ENCODE measurements around the gene RNF11. TPM values are rescaled to one million over a fixed set of nuclear protein-coding genes. Genes with fewer than 3 reads are reported as not detected.

Gene RNF11
- polyA plus RNA-seq, 1 donor from 2014 or later = 210 TPM

DNA sequence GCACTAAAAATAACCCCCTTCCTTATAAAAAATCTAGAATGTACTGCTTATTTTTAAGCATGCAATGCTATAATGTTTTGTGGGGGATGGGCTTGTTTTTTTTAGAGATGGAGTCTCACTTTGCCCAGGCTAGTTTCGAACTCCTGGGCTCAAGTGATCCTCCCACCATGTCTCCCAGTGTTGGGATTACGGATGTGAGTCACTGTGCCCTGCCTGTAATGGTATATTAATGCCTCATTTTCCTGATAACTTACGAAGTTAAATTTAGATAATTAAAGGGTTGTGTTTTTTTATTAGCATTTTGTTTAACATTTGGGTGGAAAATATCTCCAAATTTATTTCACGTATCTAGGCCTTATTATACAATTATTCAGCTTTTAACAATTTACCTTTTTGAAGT, 6.5 kb downstream of the RNF11 start:
- no peak for TF ChIP-seq EP300 (conservative IDR thresholded peaks at IDR 0.05; ENCODE audit: poor library complexity, severe bottlenecking)
- TF ChIP-seq MXI1 (conservative IDR thresholded peaks at IDR 0.05; ENCODE audit: poor library complexity, severe bottlenecking) = no peak
- TF ChIP-seq EZH2 (IDR thresholded peaks at IDR 0.05; ENCODE audit: borderline replicate concordance, insufficient read depth, low read length, poor library complexity, severe bottlenecking) = no peak
- TF ChIP-seq RAD21 (conservative IDR thresholded peaks at IDR 0.05) = no peak
- no peak for TF ChIP-seq POLR2AphosphoS5 (IDR thresholded peaks at IDR 0.05)
- TF ChIP-seq, protein P1, sequence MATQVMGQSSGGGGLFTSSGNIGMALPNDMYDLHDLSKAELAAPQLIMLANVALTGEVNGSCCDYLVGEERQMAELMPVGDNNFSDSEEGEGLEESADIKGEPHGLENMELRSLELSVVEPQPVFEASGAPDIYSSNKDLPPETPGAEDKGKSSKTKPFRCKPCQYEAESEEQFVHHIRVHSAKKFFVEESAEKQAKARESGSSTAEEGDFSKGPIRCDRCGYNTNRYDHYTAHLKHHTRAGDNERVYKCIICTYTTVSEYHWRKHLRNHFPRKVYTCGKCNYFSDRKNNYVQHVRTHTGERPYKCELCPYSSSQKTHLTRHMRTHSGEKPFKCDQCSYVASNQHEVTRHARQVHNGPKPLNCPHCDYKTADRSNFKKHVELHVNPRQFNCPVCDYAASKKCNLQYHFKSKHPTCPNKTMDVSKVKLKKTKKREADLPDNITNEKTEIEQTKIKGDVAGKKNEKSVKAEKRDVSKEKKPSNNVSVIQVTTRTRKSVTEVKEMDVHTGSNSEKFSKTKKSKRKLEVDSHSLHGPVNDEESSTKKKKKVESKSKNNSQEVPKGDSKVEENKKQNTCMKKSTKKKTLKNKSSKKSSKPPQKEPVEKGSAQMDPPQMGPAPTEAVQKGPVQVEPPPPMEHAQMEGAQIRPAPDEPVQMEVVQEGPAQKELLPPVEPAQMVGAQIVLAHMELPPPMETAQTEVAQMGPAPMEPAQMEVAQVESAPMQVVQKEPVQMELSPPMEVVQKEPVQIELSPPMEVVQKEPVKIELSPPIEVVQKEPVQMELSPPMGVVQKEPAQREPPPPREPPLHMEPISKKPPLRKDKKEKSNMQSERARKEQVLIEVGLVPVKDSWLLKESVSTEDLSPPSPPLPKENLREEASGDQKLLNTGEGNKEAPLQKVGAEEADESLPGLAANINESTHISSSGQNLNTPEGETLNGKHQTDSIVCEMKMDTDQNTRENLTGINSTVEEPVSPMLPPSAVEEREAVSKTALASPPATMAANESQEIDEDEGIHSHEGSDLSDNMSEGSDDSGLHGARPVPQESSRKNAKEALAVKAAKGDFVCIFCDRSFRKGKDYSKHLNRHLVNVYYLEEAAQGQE (IDR thresholded peaks at IDR 0.05; ENCODE audit: borderline replicate concordance) = no peak
- no peak for TF ChIP-seq TAF1 (IDR thresholded peaks at IDR 0.05; ENCODE audit: low read depth)
- TF ChIP-seq, protein P2, sequence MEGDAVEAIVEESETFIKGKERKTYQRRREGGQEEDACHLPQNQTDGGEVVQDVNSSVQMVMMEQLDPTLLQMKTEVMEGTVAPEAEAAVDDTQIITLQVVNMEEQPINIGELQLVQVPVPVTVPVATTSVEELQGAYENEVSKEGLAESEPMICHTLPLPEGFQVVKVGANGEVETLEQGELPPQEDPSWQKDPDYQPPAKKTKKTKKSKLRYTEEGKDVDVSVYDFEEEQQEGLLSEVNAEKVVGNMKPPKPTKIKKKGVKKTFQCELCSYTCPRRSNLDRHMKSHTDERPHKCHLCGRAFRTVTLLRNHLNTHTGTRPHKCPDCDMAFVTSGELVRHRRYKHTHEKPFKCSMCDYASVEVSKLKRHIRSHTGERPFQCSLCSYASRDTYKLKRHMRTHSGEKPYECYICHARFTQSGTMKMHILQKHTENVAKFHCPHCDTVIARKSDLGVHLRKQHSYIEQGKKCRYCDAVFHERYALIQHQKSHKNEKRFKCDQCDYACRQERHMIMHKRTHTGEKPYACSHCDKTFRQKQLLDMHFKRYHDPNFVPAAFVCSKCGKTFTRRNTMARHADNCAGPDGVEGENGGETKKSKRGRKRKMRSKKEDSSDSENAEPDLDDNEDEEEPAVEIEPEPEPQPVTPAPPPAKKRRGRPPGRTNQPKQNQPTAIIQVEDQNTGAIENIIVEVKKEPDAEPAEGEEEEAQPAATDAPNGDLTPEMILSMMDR (IDR thresholded peaks at IDR 0.05; ENCODE audit: poor library complexity, severe bottlenecking) = no peak
- TF ChIP-seq SMC3 (conservative IDR thresholded peaks at IDR 0.05; ENCODE audit: poor library complexity) = no peak
- H3K79me2 ChIP-seq (replicated peaks; ENCODE audit: insufficient read depth, low read length) = peaks cover 91% of the 10 kb centered on the region
- H3K4me2 ChIP-seq (ENCODE audit: low read length) = no peak overlapping the region
- H3K9me3 ChIP-seq (ENCODE audit: low read length) = no peaks in the 10 kb centered on the region
- H4K20me1 ChIP-seq (ENCODE audit: insufficient read depth) = peaks cover 10% of the 10 kb centered on the region
- no peak overlapping the region for H3K9ac ChIP-seq (ENCODE audit: low read length)
- H3K27ac ChIP-seq (ENCODE audit: low read length) = no peak overlapping the region
- H3K36me3 ChIP-seq (ENCODE audit: insufficient read depth, low read length) = no peaks in the 10 kb centered on the region
- no peaks in the 10 kb centered on the region for H3K9me2 ChIP-seq (ENCODE audit: insufficient read depth, low read length)
- no peak overlapping the region for H2AFZ ChIP-seq (ENCODE audit: low read depth, low read length)
- H3K27me3 ChIP-seq (ENCODE audit: insufficient read depth, low read depth, low read length) = no peaks in the 10 kb centered on the region
- no peaks in the 10 kb centered on the region for H3F3A ChIP-seq (ENCODE audit: insufficient read depth, low read length, poor library complexity, severe bottlenecking)
- H3K4me3 ChIP-seq (ENCODE audit: low read length) = no peak overlapping the region

DNA sequence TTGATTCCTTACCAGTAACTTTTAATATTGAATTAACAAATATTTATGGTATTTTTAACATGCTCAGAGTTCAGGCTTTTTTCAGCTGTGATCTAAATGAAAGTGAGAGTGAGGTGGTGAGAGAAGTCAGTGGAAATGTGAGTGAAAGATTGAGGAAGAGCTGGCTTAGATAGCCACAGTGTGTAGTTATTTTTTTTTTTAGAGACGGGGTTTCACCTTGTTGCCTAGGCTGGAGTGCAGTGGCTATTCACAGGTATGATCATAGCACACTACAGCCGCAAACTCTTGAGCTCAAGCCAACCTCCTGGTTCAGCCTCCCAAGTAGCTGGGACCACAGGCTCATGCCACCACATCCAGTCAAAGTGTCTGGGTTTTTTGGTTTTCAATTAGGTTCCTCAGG, 10.9 kb downstream of the RNF11 start:
- H3K79me2 ChIP-seq (replicated peaks; ENCODE audit: insufficient read depth, low read length) = peaks cover 79% of the 10 kb centered on the region
- H3F3A ChIP-seq (ENCODE audit: insufficient read depth, low read length, poor library complexity, severe bottlenecking) = no peaks in the 10 kb centered on the region
- TF ChIP-seq TAF1 (IDR thresholded peaks at IDR 0.05; ENCODE audit: low read depth) (no peak), RAD21 (conservative IDR thresholded peaks at IDR 0.05) (no peak), SMC3 (conservative IDR thresholded peaks at IDR 0.05; ENCODE audit: poor library complexity) (no peak), EP300 (conservative IDR thresholded peaks at IDR 0.05; ENCODE audit: poor library complexity, severe bottlenecking) (no peak)
- TF ChIP-seq, protein P2 (IDR thresholded peaks at IDR 0.05; ENCODE audit: poor library complexity, severe bottlenecking) = no peak
- no peaks in the 10 kb centered on the region for H3K27me3 ChIP-seq (ENCODE audit: insufficient read depth, low read depth, low read length)
- no peaks in the 10 kb centered on the region for H3K9me2 ChIP-seq (ENCODE audit: insufficient read depth, low read length)
- no peak overlapping the region for H3K9ac ChIP-seq (ENCODE audit: low read length)
- no peak overlapping the region for H3K4me3 ChIP-seq (ENCODE audit: low read length)
- no peak overlapping the region for H2AFZ ChIP-seq (ENCODE audit: low read depth, low read length)
- no peaks in the 10 kb centered on the region for H3K36me3 ChIP-seq (ENCODE audit: insufficient read depth, low read length)
- H3K27ac ChIP-seq (ENCODE audit: low read length) = no peak overlapping the region
- no peak overlapping the region for H3K4me2 ChIP-seq (ENCODE audit: low read length)
- peaks cover 3% of the 10 kb centered on the region for H4K20me1 ChIP-seq (ENCODE audit: insufficient read depth)
- H3K9me3 ChIP-seq (ENCODE audit: low read length) = no peaks in the 10 kb centered on the region
